Ishikawa (cell line): ENCODE results near the gene ANKRD52.

Experiments used
- CREB1 ChIP-seq: IDR thresholded peaks from 2 replicates; pipeline ENCODE4 v1.6.1; 2012; ENCODE audit warnings: low read depth
- EGR1 ChIP-seq: IDR thresholded peaks from 2 replicates; pipeline ENCODE4 v1.6.1; 2012
- EP300 ChIP-seq: IDR thresholded peaks from 2 replicates; pipeline ENCODE4 v1.6.1; 2012; ENCODE audit warnings: borderline replicate concordance
- RAD21 ChIP-seq: IDR thresholded peaks from 2 replicates; pipeline ENCODE4 v1.6.1; 2012; ENCODE audit warnings: low read depth
- TAF1 ChIP-seq: IDR thresholded peaks from 2 replicates; pipeline ENCODE4 v1.6.1; 2012; ENCODE audit warnings: low read depth, mild to moderate bottlenecking
- TF ChIP-seq, protein P1 (sequence below): IDR thresholded peaks from 2 replicates; pipeline ENCODE4 v1.6.1; 2012

DNA sequence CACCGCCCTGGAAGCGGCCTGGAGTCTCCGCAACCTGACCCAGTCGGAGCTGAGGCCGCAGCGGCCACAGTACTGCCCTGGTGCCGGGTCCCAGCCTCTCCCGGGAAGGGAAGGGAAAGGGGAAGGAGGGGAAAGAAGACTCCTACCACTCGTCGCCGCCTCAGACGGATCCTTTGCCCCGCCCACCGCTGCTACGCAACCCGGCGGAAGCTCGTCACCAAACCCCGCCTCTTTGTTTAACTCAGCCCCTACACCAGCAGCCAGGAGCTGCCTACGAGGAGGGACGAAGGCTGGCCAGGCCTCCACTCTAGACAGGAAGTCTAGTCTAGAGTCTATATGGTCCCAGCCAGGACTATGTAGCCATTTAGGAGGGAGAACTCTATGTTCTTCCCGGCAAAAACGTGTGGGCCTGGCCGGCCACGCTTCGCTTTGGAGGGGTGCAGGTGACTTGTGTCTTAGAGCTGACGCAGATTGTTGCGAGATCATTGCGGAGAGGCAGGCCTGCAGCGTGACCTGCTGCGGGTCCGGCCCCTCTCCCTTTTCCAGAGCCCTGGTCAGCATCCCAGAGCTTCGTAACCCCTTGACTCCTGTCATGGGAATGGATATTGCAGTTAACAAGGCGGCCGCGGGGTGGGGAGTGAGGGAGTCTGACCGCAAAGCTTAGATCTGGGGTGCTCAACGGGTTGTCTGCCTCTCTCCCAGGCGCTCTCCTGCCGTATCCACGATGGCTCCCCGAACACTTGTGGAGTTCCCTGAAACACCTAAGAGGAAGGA lies 36.2 kb downstream of the ANKRD52 start, which contains the start of gene RNF41:
- TF ChIP-seq, protein P1, sequence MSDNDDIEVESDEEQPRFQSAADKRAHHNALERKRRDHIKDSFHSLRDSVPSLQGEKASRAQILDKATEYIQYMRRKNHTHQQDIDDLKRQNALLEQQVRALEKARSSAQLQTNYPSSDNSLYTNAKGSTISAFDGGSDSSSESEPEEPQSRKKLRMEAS, result peak; percentile 57
- TF ChIP-seq EP300, result 0 out of 2 replicates have a peak, but pooled peaks have one; percentile 30
- peak; percentile 78; the same call in 1 of the 2 replicates for TF ChIP-seq CREB1
- no peak for TF ChIP-seq EGR1
- TF ChIP-seq TAF1, result peak; percentile 79
- TF ChIP-seq RAD21, result no peak
